GM18858 (cell line): ENCODE measurements around the gene AVPR1B.

Source experiments
- ATAC-seq: cut with Tn5 transposase; IDR thresholded peaks from one replicate; pipeline ENCODE4 v1.9.1; 2021; ENCODE audit not compliant: unreplicated experiment

Gene AVPR1B

DNA sequence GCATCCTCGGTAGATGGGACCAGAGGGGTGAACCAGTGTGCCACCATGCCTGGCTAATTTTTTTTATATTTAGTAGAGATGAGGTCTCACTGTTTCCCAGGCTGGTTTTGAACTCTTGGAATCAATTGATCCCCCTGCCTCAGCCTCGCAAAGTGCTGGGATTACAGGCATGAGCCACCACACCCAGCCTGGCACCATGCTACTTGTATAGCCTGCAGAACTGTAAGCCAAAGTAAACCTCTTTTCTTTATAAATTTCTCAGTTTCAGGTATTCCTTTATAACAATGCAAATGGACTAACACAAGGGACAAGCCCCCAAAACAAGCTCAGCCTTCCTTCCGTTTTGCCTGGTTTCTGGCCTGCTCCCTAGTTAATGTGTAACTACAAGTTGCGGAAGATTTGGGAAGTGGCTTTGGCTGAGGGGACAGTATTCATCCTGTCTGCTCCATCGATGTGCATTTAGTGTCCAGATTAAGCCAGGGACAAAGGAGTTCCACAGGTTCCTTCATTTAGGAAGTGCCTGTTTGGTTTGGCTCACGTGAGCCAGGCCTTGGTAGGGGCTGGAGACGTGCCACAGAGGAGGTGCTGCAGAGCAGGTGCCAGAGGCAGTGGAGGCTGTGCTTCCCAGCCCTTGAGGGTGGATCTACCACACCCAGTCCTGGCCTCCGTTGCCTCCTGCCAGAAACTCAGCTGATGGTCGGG lies 4.4 kb downstream of the AVPR1B start:
- ATAC-seq: no peak

DNA sequence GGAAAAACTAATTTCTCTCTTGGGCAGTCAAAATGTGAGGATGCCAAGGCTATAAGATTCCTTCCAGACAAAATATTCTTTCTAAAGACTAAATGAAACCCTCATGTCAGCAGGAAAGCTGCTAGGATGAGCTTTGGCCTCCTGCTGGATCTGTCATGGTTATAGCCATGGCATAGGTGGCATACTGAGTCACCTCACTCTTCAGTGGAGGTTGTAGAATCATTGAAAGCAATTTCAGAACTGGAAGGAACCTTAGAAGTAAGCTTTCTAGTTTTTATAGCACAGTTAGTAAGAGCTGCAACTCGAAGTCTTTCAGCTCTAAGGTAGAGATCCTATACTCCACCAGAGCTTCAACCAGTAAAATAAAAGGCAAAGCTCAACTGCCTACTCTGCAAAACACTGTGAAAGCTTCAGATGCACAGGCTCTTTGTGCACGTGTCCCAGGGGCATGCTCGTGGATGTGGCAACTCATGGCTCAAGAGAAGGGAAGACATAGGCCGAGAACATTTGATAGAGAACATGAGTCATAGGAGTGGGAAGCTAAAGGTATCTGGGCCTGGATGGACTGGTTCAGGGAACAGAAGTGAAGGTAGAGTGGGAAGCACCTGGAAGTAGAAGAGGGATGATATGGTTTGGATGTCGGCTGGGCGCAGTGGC lies 5.8 kb downstream of the AVPR1B start:
- ATAC-seq: no peak

DNA sequence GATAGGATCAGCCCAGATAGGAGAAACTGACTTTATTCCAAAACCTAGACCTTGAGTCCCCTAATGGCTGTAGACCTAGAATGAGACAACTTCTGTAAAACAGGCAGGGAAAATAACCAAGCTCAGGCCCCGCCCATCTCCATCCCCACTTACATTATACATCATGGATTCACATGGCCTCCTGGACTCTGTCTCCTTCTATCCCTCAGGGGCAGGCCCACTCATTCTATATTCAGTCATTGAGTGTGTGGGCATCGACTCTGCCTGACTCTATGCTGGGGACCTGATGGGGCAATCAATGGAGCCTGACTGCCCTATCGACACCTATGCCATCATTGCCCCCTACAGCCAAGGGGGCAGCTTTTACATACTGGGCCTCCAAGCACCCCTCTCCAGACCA lies 6.4 kb downstream of the AVPR1B start:
- no peak for ATAC-seq

DNA sequence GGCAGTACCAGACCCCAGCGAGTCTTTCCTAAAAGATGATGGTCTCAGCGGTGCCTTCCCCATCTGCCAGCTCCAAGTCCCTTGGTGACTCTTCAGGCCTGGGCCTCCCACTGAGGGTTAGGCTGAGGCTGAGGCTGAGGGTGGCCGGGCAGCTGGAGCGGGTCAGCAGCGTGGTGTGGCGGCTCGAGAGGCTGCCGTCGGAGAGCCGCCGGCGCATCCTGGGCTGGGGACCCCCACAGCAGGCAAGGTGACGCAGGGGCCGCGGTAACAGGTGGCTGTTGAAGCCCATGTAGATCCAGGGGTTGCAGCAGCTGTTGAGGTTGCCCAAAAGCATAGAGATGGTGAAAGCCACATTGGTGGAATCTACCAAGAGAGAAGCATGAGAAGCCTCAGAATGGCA lies 7.0 kb downstream of the AVPR1B start:
- ATAC-seq: no peak

DNA sequence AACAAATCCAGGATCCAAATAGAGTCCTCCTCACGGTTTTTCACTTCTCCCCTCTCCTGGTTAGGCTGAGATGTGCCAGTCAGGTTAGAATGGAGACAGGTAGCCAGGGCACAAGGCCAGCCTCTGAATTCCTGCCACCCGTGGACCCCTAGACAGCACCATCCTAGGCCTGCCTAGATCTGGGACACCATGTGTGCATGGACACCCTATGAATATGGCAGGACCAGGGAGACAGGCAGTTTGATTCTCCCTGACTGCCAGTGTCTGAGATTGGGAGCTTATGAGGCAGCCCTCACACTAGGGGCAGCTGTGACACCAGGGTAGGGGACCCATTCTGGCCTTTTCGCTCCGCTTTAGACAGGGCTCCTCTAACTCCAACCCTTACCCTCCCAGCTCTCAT lies 7.5 kb downstream of the AVPR1B start:
- ATAC-seq: no peak

DNA sequence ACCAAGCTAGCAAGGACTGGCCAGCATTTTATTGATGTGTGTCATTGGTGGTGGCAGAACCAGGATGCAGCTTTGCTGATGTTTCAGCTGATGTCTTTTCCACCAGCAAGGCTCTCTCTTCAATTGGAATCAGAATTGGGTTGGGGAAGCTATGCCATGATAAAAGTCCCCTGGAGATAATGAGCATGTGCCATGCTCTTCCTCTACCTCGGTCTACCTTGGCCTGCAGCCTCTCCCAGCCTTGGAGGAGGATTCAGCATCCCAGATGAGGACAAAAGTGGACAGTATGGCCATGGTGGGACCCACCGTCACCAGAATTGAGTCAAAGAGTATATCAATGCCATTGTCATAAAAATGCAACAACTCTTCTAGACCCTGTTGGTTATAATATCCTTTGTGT lies 8.6 kb downstream of the AVPR1B start:
- ATAC-seq: no peak

DNA sequence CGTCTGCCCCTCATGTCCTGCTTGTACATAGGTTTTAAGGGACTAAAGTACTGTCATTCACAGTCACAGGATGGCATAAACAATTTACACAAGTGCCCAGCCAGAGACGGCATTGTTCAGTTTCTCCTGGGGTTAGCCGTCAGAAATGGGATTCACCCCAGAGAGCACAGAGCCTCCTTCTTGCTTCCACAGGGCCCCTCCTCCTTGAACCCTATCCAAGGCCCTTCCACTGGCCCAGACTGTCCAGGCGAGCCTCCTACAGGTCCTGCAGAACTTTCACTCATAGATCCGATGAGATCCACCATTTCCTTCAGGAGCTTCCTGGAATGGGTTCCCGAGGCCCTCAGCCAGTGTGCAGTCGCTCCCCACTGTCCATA lies 10.0 kb downstream of the AVPR1B start:
- no peak for ATAC-seq

DNA sequence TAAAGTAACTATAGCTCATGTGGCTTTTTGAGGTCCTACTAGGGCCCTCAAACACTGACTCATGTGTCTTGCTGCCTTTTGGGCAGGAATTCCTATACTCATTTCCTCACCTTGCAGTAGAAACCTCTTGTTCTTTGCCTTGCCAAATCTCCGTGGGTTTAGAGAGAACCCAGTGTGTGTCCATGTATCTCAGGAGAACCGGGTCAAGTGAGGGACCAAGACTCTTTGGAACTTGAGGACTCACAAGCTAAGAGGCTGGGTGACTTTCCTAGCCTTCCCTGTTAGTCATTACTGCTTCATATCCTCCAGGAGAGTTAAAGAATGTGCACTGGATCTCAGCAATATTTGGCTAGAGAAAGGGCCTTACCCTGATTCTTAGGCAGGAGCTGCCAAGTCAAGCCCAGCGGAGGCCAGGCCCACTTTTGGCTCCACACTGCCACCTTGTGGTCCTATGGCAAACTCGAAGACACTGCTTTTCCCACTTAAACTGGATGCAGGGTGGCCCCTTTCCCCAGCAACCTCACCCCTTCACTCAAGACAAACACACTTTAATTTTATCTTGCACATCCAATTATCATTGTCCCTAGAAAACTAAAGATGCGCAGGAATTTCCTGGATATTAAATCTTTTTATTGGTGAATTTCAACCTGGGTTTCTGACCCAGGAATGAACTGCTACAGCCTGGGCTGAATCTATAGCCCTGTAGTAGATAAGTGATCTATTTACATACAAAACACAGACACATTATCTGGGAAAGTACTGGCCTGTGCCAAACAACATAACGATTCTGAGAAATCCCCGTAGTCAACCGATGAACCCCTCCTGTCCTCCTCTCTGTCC lies 10.6 kb downstream of the AVPR1B start:
- no peak for ATAC-seq

DNA sequence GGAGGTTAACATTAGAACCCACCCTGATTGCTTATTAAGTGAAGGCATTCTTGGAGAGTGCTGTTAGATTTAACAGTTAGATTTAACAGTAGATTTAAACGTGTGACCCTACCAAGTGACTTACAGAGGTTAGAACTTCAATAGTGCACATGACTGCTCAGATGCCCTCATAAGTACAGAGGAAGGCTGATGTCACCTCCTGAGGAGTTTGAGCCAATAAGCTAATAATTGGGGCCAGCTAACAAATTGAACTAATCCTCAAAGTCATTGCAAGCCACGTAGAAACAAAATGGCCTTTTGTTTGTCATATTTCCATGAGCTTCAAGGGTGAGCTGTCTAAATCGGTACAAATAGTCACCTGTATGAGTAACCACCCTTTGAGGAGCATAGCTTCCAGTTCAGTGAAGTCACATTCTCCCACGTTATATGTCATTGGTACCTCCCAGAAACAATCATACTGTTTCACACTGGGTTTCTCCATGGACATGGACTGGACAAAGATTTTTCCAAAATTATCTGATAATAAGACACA lies 11.7 kb downstream of the AVPR1B start:
- ATAC-seq: no peak

DNA sequence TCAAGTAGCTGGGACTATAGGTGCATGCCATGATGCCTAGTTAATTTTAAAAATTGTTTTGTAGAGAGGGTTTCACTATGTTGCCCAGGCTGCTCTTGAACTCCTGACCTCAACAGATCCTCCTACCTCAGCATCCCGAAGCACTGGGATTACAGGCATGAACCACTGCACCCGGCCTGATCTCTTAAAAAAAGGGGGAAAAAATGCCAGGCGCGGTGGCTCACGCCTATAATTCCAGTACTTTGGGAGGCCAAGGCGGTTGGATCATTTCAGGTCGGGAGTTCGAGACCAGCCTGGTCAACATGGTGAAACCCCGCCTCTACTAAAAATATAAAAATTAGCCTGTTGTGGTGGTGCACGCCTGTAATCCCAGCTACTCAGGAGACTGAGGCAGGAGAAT lies 13.2 kb downstream of the AVPR1B start:
- ATAC-seq: no peak

DNA sequence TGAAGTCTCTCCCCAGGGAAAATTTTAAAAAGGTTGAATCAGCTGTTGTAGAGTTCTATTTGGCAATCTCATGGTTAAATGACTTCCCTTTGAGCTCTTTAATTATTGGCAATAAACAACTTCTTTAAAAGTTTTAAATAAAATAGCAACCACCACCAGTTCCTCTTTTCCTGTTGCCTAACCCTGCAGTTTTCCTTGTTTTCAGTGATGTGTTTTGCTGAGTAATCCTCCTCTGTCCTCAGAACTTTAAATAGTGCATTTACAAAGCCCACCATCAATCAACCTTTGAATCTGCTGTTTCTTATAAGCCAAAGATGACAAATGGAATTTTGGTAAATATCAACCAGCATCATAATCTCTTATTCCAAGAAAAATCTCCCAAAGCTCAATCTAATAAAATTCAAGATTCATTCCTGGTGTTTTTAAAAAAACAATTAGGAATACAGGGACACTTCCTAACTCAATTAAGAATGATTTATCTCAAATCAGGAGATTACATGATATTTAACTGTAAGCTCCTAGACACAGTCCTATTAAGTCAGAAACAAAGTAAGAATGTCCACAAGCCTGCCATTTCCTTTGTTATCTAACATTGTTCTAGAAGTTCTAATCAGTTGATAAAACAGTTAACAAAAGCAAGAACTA lies 14.8 kb downstream of the AVPR1B start:
- ATAC-seq: no peak

DNA sequence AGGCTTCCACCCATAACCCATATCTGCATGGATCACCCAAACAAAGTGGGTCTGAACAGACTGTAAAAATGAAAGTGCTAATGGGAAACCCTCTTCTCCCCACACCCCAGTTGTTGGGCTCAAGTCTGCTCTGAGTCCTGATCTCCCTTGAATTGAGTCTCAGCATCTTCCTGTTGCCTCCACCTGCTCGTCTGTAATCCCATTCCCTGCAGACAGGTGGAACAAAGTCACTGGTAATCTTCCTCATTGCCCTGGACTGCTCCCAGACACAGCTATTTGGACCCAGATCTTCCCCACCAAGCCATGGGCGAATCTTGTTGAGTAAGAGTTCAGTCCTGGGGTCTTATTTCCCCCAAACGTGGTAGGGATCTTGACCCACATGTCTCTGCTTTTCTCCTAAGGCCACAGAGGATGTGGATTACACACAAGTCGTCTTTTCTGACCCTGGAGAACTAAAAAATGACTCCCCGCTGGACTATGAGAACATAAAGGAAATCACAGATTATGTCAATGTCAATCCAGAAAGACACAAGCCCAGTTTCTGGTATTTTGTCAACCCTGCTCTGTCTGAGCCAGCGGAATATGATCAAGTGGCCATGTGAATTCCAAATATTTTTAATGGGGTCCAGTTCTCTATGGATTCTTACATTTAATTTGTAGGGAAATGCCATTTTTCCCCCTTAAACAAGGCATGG lies 15.7 kb downstream of the AVPR1B start:
- ATAC-seq: no peak

DNA sequence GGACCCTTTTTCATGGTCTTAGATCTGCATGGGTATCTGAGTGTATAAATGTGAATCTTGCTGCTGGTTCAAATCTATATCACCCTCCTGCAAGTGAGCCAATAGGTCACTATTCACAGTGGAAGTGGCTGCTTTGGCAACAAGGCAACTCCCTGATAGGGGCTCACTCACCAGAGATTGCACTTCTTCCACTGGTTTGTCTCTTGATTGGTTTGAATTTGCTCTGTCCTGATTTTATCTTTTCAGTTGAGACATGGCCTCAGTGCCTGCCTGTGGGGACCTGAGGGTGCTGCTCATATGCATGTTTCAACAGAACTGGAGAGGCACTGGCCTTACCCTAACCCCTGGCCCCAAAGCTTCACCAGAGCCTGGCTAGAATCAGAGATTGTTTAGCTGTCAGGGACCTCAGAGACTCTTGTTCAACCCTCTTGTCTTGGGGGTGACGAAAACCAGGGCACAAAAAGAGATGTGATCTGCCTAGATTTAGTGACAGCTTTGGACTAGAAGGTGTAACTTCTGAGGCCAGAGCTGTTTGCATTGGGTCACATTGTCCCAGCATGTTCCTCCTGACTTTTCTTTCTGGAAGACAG lies 16.9 kb downstream of the AVPR1B start:
- no peak for ATAC-seq

DNA sequence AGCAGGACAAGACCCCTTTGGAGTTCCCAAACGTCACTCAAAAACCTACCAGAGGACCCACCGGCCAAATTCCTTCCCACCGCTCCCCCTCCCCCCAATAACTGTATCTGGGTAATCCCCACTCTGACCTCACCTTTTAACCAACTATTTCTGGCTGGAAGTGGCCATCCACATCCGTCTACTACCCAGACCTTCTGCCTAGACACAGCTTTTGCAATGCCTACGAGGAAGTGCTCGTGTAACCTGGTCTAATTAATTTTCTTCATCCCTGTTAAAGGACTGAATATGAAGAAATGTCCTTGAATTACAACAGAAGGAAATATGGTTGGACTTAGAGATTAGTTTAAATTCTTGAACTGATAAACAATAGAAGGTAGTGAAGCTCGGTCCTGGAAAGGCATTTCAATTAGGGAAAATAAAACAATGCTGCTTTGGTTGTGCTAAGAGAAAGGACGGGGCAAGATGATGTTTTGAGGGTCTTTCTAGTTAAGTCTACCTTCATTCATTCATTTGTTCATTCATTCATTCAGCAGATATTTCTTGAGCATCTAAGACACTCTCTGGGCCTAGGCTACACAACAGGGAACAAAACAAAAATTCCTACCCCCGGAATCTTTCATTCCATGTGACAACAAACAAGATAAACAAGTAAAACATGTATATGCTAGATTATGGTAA lies 18.8 kb downstream of the AVPR1B start:
- no peak for ATAC-seq

DNA sequence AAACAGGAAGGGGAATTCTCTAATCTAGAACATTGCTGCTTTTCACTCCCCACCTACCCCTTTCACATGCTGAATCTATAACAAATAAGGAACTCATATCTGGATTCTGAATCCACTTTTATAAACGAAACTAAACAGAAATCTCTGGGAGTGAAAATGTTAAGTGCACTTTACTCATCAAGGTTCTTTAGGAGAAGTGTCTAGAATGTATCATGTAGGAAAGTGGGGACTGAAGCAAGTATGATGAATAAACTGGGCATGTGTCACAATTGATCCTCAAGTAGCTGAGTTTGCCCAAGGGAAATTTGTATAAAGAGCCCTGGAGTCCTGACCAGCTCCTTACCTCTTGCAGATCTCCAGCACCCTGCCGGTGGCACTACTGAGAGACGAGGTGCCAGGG lies 19.8 kb downstream of the AVPR1B start:
- ATAC-seq: no peak

DNA sequence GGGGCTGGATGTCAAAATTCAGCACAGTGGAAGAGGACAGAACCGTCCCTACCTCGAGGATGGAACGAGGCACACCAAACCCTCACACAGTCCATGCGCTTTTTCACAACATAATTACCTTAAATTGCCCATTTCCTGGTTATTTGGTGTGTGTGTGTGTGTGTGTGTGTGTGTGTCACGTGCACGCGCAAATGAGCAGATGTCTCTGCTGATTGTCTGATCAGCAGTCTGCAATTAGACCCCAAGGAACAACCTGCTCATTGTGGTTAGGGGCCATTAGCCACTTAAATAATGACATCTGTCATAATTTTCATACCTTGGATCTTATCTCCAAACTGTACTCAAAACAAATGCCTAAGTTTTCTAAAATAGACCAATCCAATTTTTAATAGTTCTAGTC lies 23.2 kb downstream of the AVPR1B start:
- no peak for ATAC-seq

DNA sequence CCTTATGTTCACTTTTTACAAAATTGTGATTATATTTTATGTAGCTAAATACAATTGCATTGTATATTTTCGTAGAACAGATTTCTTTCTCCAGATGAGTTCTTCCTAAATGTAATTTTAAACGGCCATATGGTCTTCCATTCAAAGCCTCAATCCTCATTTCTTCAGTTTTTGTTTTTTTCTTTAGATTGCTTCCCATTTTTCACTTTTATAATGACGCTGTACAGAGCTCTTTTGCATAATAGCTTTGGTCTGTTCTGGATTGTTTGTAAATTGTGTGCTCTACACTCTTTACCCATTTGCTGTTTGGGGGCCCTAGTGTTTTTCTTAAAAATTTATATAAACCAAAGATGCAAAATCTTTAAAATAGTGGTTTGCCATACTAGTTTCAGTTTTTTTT lies 27.8 kb downstream of the AVPR1B start:
- no peak for ATAC-seq

DNA sequence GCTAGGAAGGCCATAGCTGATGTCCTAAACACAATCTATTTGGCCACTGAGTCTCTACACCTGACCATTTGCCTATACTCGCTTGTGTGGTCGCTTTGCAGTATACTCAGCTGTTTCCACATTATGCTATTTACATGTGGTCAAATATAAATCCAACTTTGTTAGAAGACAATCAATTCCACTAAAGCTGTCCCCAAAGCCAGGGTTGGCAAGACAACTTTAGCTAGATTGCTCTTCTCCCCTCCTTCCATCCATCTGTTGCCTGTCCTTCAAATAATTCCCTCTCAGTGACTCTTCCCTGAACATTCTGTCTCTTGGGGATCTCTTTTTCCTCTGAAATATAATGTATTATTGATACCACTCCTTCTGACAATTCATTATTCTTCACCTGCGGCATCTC lies 30.1 kb downstream of the AVPR1B start:
- no peak for ATAC-seq

DNA sequence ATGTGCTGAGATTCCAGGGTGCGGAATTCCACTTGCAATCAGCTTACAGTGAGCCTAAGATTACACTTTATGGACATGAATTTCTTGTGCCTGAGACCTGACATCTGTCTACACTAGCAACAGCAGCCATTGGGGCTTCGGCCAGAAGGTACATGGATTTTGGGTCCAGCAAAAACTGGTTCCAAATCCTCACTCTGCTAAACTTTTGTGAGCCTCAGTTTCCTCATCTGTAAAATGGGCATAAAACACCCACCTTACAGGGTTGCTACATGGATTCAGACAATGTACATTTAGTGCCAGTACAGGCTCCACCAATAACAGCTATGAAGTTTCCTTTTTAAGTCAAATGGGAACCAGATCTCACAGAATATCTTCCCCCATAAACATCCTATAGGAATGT lies 33.4 kb downstream of the AVPR1B start:
- ATAC-seq: no peak
